Smooth muscle cell (in vitro differentiated cells): ENCODE results near the gene DNAAF3. TPM values are rescaled to one million over a fixed set of nuclear protein-coding genes. Genes with fewer than 3 reads are reported as not detected.
A peak's percentile ranks its signal among the peaks of the same experiment; 100 is the strongest.
"Not testable (repeated sequence)": the region's sequence is repeated elsewhere in the genome, so short reads cannot be mapped to it uniquely, and the experiment has no call there.

Experiments used
- DNase-seq: peaks from one replicate; lab custom pipeline; 2025; ENCODE audit not compliant: unreplicated experiment; lab: John Stamatoyannopoulos, UW
- H2AFZ ChIP-seq: fragments of 200-600 bp; sonication (generic); 2 replicates; pipeline ENCODE4 v1.6.0; 2016; ENCODE audit warnings: antibody characterized with exemption, low read depth, mild to moderate bottlenecking
- H3F3A ChIP-seq: fragments of 200-600 bp; sonication (generic); 2 replicates; pipeline ENCODE4 v1.6.0; 2017; ENCODE audit warnings: antibody characterized with exemption, low read depth
- H3K27ac ChIP-seq: fragments of 200-600 bp; sonication (generic); 2 replicates; pipeline ENCODE4 v1.5.1; 2016; ENCODE audit warnings: low read depth, mild to moderate bottlenecking
- H3K27me3 ChIP-seq: fragments of 200-600 bp; sonication (generic); 2 replicates; pipeline ENCODE4 v1.6.1; 2016; ENCODE audit warnings: low read depth, mild to moderate bottlenecking
- H3K36me3 ChIP-seq: fragments of 200-600 bp; sonication (generic); 2 replicates; pipeline ENCODE4 v1.5.1; 2016; ENCODE audit warnings: low read depth
- H3K4me1 ChIP-seq: fragments of 200-600 bp; sonication (generic); 2 replicates; pipeline ENCODE4 v1.5.1; 2016; ENCODE audit warnings: low read depth
- H3K4me2 ChIP-seq: fragments of 200-600 bp; sonication (generic); 2 replicates; pipeline ENCODE4 v1.6.0; 2016; ENCODE audit warnings: mild to moderate bottlenecking
- H3K4me3 ChIP-seq: fragments of 200-600 bp; sonication (generic); 2 replicates; pipeline ENCODE4 v1.5.1; 2016; ENCODE audit warnings: mild to moderate bottlenecking
- H3K79me2 ChIP-seq: fragments of 200-600 bp; sonication (generic); 2 replicates; pipeline ENCODE4 v1.6.0; 2016; ENCODE audit warnings: low read depth, mild to moderate bottlenecking
- H3K9ac ChIP-seq: fragments of 200-600 bp; sonication (generic); 2 replicates; pipeline ENCODE4 v1.6.0; 2016; ENCODE audit warnings: low read depth
- H3K9me3 ChIP-seq: fragments of 200-600 bp; sonication (generic); replicated peaks from 2 replicates; pipeline ENCODE4 v1.5.1; 2016; ENCODE audit warnings: low read depth
- H4K20me1 ChIP-seq: fragments of 200-600 bp; sonication (generic); 2 replicates; pipeline ENCODE4 v1.6.0; 2016; ENCODE audit warnings: low read depth
- CTCF ChIP-seq: fragments of 200-600 bp; sonication (generic); IDR thresholded peaks from 2 replicates; pipeline ENCODE4 v1.5.1; 2017; ENCODE audit warnings: borderline replicate concordance, mild to moderate bottlenecking, antibody characterized with exemption; ENCODE audit not compliant: insufficient read depth, poor library complexity, severe bottlenecking
- WGBS: methylation state at CpG from one replicate; pipeline ENCODE4 v1.1.7; 2016; ENCODE audit warnings: low lambda C conversion rate; 5-methylcytosine and 5-hydroxymethylcytosine counted together
- polyA plus RNA-seq: library from polyadenylated mRNA; unstranded; fragments of >200 nt; fragmentation: Nextera tagmentation; extraction: Ambion mirVana; gene quantifications from 2 replicates; pipeline ENCODE4 v1.2.1, GENCODE V29; 2016
- total RNA-seq: library from RNA; depleted of rRNA; stranded (reverse); fragments of >200 nt; gene quantifications from 2 replicates; pipeline ENCODE4 v1.2.3, GENCODE V29; 2014

DNAAF3 gene
- total and polyA plus RNA-seq, 2 experiments from 2014 or later = 1.3 to 1.4 TPM

DNA sequence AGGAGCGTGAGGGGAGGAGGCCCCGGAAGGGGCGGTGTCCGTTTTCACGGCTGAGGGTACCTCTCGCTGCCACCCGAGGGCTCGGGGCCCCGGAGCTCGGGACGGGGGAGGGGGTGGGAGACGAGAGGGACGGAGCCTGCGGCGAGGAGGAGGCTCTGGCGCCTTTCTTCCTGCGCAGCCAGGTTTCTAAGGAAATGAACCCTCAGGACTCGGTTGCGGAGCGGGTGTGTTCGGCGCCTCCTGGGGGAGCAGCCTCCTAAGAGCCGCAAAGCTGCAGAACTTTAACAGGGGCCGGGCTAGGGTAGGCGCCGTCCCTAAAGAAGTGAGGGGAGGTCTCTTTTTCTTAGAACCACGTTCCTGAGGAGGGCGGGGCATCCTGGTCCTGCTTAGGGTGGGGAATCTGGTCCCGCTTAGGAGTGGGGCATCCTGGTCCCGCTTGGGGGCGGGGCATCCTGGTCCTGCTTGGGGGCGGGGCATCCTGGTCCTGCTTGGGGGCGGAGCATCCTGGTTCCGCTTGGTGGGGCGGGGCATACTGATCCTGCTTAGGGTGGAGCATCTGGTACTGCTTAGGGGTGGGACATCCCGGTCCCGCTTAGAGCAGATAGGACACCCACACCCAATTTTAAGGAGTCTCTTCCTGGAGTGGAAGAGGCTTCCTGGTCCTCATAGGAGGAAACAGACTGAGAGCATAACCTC is 7.4 kb upstream of the DNAAF3 start:
- H3K36me3 ChIP-seq = no peaks in the 10 kb centered on the region
- no peaks in the 10 kb centered on the region for H3K9me3 ChIP-seq
- TF ChIP-seq CTCF = no peak
- 1% methylated on average over 23 of the region's 37 CpGs for WGBS
- DNase-seq = peak; percentile 14
- no peak overlapping the region for H3K27ac ChIP-seq
- H3F3A ChIP-seq = no peaks in the 10 kb centered on the region
- H4K20me1 ChIP-seq = no peaks in the 10 kb centered on the region
- no peaks in the 10 kb centered on the region for H3K4me1 ChIP-seq
- peak overlapping the region; percentile 95 for H3K4me2 ChIP-seq
- no peak overlapping the region for H3K9ac ChIP-seq
- no peaks in the 10 kb centered on the region for H3K79me2 ChIP-seq
- H3K4me3 ChIP-seq = peak overlapping the region; percentile 50
- peak overlapping the region; percentile 82 for H2AFZ ChIP-seq
- peaks cover 68% of the 10 kb centered on the region for H3K27me3 ChIP-seq

GRCh38 chr19:55173186-55173713 is 6.8 kb upstream of the DNAAF3 start:
- peak overlapping the region; percentile 50 for H3K4me3 ChIP-seq
- H3K4me2 ChIP-seq = peak overlapping the region; percentile 95
- no peaks in the 10 kb centered on the region for H3K79me2 ChIP-seq
- no peaks in the 10 kb centered on the region for H3K9me3 ChIP-seq
- peaks cover 68% of the 10 kb centered on the region for H3K27me3 ChIP-seq
- no peak for TF ChIP-seq CTCF
- H4K20me1 ChIP-seq = no peaks in the 10 kb centered on the region
- DNase-seq = no peak
- no peaks in the 10 kb centered on the region for H3K36me3 ChIP-seq
- H2AFZ ChIP-seq = peak overlapping the region; percentile 82
- no peaks in the 10 kb centered on the region for H3K4me1 ChIP-seq
- 3% methylated on average over 18 of the region's 32 CpGs for WGBS
- H3K9ac ChIP-seq = no peak overlapping the region
- H3K27ac ChIP-seq = no peak overlapping the region
- H3F3A ChIP-seq = no peaks in the 10 kb centered on the region

- peaks cover 68% of the 10 kb centered on the region for H3K27me3 ChIP-seq
- H3K9ac ChIP-seq = no peak overlapping the region
- WGBS = 16% methylated on average over 12 of the region's 12 CpGs
- H4K20me1 ChIP-seq = no peaks in the 10 kb centered on the region
- peak; percentile 22 for TF ChIP-seq CTCF
- peak overlapping the region; percentile 95 for H3K4me2 ChIP-seq
- H3K9me3 ChIP-seq = no peaks in the 10 kb centered on the region
- no peaks in the 10 kb centered on the region for H3F3A ChIP-seq
- H3K36me3 ChIP-seq = no peaks in the 10 kb centered on the region
- DNase-seq = no peak
- no peak overlapping the region for H2AFZ ChIP-seq
- no peak overlapping the region for H3K27ac ChIP-seq
- peak overlapping the region; percentile 50 for H3K4me3 ChIP-seq
- H3K4me1 ChIP-seq = no peaks in the 10 kb centered on the region
- no peaks in the 10 kb centered on the region for H3K79me2 ChIP-seq
Observed at GRCh38 chr19:55172741-55173140, 6.3 kb upstream of the DNAAF3 start.

GRCh38 chr19:55172318-55172717 is 5.9 kb upstream of the DNAAF3 start:
- not testable (repeated sequence) for H4K20me1 ChIP-seq, H3F3A ChIP-seq, DNase-seq, H3K36me3 ChIP-seq, H3K79me2 ChIP-seq, H3K9me3 ChIP-seq, H2AFZ ChIP-seq, H3K27ac ChIP-seq, H3K4me1 ChIP-seq, H3K9ac ChIP-seq, H3K4me3 ChIP-seq, H3K4me2 ChIP-seq
- H3K27me3 ChIP-seq = peaks cover 68% of the 10 kb centered on the region
- WGBS = 69% methylated on average over 9 of the region's 9 CpGs
